ENCODE data around the gene ACP6.
A peak's percentile ranks its signal among the peaks of the same experiment; 100 is the strongest.
"Not testable (repeated sequence)": the region's sequence is repeated elsewhere in the genome, so short reads cannot be mapped to it uniquely, and the experiment has no call there.

Gene ACP6

DNA sequence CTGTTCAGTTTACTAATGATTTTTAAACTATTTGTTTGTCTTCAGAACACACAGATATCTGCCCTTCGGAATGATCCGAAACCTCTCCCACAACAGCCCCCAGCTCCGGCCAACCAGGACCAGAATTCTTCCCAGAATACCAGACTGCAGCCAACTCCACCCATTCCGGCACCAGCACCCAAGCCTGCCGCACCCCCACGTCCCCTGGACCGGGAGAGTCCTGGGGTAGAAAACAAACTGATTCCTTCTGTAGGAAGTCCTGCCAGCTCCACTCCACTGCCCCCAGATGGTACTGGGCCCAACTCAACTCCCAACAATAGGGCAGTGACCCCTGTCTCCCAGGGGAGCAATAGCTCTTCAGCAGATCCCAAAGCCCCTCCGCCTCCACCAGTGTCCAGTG is 51.6 kb downstream of the ACP6 start:
- no peak for DNase-seq

DNA sequence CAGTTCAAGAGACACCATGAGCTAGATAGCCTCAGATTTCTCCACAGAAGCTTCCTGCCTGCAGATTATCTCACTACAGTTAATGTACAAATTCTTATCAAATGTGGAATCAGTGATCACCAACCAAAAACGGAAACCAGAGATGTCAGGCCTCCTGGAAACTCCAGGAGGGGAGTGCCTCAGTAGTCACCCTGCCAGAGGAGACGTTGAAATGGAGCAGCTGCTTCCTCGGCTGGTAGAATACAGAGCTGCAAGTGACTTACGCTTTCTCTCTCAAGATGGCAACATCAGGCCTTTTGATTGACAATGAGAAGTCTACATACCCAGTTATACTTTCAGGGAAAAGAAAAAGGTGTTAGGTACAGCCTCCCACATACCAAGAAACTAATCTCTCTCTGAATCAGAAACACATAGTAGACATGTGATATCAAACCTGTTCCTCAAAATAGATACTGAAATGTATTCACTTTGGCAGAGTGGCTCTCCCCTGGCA is 52.2 kb downstream of the ACP6 start:
- no peak for DNase-seq

DNA sequence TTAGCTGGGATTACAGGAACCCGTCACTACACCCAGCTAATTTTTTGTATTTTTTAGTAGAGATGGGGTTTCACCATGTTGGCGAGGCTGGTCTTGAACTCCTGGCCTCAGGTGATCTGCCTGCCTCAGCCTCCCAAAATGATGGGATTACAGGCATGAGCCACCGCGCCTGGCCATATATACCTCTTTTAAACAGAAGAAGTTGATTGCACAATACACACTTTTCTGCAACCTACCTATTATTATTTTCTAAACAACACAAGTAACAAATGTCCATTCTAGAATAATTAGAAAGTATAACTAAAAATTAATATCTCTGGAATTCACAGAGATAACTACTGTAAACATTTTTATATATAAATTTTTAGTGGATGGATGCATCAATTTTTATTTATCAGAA is 55.4 kb downstream of the ACP6 start:
- not testable (repeated sequence) for DNase-seq

DNA sequence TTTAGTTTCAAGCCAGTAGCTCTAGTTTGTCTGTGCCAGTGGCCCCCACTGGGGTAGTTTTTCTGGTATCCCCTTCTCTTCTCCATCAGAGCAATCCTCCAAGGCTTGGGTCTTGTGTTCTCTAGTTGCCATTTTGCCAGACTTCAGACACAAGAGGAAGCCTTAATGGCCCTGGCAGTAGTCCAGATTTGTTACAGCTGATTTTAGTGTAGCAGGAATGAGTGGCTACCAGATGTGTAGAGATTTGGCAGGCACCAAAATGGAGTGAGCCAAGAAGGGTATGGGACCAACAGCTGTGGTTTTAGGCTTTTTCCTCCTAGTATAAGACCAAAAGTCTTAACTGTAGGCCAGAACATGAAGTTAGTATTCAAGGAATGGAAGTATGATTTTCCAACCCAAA is 56.8 kb downstream of the ACP6 start:
- no peak for DNase-seq

DNA sequence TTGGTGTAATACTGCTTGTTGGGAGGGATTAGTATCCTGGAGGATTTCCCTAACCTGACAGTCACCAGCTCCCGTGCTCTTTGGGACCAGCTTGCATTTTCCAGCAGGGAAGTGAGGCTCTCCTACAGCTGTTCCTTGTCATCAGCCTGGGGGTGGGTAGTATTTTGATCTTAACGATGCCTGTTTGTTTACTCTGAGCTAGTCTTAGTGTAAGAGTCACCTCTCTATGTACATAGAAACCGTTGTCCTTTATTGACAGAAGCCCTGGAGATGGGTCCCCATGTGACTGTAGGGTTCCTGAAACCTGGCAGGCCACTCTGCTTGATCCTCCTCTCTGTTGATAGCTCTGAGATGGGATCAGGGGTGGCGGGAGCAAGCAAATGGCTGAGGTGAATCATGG is 58.0 kb downstream of the ACP6 start:
- no peak for DNase-seq

DNA sequence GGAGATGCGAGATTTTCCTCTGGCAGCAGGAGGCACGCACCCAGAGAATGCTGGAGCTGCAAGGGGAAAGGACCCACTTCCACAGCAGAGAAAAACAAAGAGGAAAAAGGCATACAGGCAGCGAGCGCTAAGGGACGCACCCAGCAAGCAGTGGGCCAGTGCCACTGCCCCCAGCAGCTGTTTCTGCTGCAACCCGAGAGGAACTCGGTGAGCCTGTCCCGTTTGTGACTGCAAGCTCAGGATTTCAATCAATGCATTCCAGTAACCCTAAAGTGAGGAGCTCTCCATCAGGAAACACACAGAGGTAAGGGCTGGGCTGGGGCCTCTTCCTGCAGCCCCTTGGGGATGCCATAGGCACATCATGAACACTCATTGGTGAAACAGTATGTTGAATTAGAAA is 58.7 kb downstream of the ACP6 start:
- no peak for DNase-seq

DNA sequence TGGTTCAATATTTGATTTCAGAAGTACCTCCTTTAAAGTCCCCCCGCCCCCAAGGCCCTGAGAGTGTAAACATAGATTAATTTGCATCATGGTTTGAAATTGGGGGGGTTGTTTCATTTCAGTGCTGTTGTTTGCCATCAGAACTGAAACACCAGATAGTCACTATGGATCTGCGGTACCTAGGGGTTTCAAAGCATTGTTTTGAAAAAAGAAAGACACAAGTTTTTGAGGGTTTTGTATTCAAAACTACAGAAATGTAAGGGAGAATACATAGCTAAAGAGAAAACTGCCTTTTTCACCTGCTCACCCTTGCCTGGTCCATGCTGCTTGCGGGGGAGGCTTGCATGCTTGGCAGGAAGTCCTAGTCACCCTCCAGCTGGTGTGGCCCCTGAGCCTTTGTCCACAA is 59.3 kb downstream of the ACP6 start:
- no peak for DNase-seq

DNA sequence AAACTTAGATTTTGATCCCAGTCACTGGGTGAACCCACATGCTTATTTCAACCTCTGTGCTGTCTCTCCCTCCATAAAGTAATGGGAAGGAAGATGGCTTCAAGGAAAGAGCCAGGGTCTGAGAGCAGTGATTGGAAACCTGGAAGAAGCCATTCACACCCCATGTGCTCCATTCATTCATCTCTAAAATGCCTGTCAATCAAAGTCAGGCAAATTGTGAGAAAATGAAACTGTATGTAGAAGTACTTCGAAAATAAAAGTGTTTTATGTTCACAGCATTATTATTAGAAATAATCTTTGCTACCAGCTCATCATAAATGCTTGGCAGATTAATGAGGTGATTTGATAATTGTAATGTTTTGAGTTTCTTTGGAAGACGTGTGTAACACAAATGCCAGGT is 61.0 kb downstream of the ACP6 start:
- DNase-seq: no peak

DNA sequence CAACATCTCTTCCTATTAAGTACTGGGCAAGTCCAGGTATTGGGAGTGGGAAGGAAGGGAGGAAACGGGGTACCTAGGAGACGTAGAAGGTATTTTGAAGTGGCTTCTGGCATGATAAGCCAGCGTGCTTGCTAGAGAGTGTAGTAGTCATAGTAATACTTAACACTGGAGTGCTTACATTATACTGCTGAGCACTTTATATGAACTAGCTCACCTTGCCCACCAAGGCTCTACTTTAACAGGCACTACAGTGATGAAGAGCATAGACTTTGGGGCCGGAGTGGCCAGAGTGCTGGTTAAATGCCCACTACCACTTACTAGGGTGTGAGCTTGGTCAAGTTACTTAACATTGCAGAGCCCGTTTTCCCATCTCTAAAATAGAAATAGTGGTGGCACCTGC is 61.7 kb downstream of the ACP6 start:
- no peak for DNase-seq

DNA sequence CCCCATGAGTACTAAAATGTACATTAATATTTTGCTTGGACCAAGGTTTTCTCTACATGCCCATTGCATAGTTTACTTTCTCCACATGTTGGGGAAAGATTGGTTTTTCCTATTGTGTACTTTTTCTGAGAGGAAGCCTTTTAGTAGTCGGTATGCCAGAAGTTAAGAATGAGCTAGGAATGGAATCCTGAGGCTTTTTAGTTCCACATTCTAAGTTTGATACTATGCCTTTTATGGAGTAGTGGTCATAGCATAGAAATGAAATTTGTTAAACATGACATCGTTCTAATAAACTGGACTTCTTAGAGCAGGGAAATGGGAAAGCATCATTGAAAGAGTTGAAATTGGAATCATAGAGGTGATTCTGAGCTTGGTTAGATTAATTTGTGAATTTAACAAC is 64.7 kb downstream of the ACP6 start:
- no peak for DNase-seq

DNA sequence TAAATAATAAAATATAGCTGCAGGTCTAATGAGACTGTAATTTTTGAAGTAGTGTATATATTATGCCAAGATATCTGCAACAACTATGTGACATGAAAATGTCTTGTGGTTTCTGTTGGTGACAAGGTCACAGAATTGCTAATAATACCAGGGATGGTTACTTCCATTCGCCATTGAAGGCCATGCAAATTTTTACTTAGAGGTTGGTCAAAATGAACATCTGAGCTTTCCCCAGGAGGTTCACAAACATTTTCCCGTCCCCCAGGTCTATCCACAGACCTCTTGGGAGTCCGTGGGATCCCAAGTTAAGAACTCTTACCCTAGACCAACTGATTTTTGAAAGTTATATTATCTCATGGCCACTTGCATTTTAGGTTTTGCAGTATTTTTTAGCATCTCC is 66.3 kb downstream of the ACP6 start:
- DNase-seq: no peak

DNA sequence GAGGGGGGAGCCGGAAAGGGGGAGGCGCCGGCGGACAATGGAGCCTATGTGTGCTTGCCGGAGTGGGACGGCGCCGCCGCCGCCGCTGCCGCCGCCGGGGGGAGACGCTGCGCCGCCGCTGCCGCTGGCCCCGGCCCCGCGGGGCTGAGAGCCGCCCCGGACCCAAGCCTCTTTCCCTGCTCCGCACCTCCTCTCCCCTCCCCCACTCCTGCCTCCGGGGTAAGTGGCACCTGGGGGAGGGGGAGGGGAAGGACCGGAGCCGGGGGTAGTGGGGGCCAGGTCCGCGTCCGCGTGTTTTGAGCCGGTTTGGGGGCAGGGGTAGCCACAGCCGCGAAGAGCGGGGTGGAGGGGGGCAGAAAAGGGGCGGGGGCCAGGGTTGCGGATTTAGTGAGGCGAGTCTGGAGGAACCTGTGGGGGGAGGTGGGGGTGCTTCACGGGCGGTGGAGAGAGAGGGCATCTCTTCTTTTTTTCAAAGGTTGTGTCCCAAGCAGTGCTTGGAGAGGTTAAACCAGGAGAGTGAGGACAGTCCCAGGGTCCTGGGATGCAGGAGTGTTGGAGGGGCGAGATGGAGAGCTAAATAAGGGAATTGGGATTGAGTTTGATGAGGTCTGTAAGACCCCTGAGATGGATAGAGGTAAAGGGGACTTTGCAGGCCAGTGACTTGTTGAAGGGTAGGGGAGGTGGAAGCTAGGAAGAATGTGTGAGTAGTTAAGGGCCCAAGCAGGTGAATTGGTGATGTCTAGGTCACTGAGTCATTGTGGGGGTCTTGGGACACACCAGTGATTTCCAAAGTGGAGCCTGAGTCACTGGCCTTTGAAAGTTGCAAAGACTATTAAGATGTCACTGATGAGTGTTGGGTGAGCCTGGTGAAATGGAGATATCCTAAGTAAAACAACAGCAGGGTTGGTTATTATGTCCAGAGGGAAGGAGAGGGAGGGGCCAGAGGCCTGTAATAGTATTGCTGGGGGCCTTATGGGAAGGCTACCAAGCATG is 69.9 kb downstream of the ACP6 start:
- no peak for DNase-seq

DNA sequence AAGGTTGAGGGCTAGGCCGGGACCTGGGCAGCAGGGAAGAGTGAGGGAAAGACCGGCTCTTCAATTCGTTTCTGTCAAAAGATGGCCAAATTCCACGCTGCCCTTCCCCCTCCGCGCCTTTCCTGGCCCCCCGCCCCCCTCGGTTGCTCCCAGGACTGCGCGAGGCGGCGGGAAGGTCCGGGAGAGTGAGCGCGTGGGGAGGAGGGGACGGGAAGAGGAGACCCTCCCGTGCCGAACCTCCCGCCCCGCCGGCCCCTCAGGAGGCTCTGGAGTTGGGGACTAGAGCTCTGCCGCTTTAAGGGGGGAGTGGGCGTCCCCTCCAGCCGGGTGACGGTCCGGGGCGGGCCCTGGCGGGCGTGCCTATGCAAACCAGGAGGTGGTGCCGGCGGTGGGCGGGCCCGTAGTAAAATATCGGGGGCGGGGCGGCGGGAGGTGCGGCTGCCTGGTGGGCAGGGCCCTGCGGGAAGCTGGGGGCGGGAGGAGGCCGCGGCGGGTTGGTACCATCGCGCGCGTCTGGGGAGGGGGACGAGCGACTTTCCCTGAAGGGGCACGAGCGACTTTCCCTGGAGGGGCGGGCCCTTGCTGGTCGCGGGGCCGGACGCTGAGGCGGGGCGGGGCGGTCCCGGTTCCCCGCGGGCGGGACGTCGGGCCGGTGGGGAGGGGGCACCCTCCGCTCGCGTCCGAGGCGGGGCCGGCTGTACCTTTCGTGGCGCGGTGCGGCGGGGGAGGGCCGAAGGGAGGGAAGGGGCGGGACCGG is 70.8 kb downstream of the ACP6 start:
- DNase-seq: peak; percentile 99

DNA sequence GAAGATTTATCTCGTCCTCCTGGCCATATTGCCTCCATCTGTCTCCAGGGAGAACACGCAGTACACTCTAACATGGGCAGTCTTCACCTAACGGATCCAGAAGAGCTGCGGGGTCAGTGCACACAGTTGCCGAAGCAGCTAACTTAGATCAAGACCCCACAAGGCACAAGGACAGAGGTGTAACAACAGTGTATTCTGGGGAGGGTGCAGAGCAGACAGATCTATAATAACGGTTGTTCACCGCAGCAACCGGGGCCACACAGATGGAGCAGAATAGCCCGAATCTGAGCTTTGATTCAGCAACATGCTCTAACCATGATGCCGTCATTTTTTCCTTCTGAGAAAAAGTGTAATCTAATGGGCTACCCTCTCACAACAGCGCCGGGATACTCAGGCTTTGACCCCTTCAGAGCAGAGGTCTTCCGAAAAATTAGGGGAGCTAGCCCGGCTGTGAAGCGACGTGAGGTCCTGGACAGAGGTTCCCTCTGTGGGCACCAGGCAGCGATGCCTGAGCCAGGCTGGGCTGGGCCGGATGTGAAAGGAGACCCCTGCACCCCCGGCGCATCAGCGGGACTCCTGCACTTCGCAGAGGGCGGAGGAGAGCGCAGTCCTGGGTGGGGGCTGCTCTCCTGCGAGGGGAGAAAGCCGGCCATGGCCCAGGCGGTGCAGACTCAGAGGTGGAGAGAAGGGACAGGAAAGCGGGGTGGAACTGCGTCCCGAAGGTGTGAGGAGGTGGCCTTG is 71.5 kb downstream of the ACP6 start:
- peak; percentile 86 for DNase-seq

DNA sequence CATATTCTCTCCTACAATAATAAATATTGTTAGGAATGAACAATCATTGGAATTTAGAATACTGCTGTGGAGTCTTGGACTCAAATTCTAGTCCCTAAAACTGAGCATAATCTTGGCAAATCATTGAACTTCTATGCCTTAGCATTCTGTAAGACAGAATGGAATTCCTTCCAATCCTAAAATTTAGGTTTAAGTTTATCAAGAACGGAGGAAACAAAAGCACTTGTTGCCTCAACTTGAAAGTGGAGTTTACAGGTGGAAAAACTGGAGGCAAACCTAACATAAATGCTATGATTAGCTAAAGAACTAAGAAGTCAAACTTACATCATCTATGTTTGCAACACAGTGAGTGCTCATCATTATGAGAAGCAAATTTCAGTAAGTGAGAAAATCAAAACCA is 73.3 kb downstream of the ACP6 start:
- no peak for DNase-seq
